ENCODE data around the gene MYMK. TPM values are rescaled to one million over a fixed set of nuclear protein-coding genes. Genes with fewer than 3 reads are reported as not detected.

MYMK gene
- total RNA-seq, 4 donors from 2014 or later = not detected

- TF ChIP-seq CTCF (IDR thresholded peaks at IDR 0.05) (no peak), POLR2A (IDR thresholded peaks at IDR 0.05) (no peak)
- H3K4me3 ChIP-seq = no peak overlapping the region
- no peak for DNase-seq
- H3K27me3 ChIP-seq = peaks cover 0 to 18% (median 0%) of the 10 kb centered on the region in 4 donors
- H3K27ac ChIP-seq = no peak overlapping the region
- H3K9me3 ChIP-seq = no peaks in the 10 kb centered on the region
- intact Hi-C loops (cut with DNase I) = no loop called here
- no peaks in the 10 kb centered on the region for H3K36me3 ChIP-seq
- 64 to 68% methylated on average over 6 to 18 of the region's 28 CpGs for WGBS, 2 donors
- H3K4me1 ChIP-seq = peaks cover 22 to 38% (median 27%) of the 10 kb centered on the region in 3 donors
Measured at GRCh38 chr9:133513214-133514100, 11.3 kb downstream of the MYMK start.

- H3K27ac ChIP-seq = no peak overlapping the region
- no peak overlapping the region for H3K4me3 ChIP-seq
- no peaks in the 10 kb centered on the region for H3K9me3 ChIP-seq
- peaks cover 0 to 27% (median 0%) of the 10 kb centered on the region in 4 donors for H3K27me3 ChIP-seq
- H3K4me1 ChIP-seq = peaks cover 22 to 40% (median 27%) of the 10 kb centered on the region in 3 donors
- no peak for TF ChIP-seq POLR2A (IDR thresholded peaks at IDR 0.05)
- no peak for TF ChIP-seq CTCF (IDR thresholded peaks at IDR 0.05)
- intact Hi-C loops (cut with DNase I) = no loop called here
- no peak for DNase-seq
- 88 to 89% methylated on average over 12 of the region's 19 CpGs for WGBS, 2 donors
- H3K36me3 ChIP-seq = no peaks in the 10 kb centered on the region
Measured at GRCh38 chr9:133512253-133513213, 12.2 kb downstream of the MYMK start.

- intact Hi-C loops (cut with DNase I) = no loop called here
- TF ChIP-seq CTCF (IDR thresholded peaks at IDR 0.05) = no peak
- TF ChIP-seq POLR2A (IDR thresholded peaks at IDR 0.05) = no peak
- DNase-seq = no peak
- Histone ChIP-seq H3K36me3 (no peaks in the 10 kb centered on the region), H3K27ac (no peak overlapping the region), H3K9me3 (no peaks in the 10 kb centered on the region), H3K27me3 (peaks cover 0 to 36% (median 0%) of the 10 kb centered on the region in 4 donors), H3K4me1 (peaks cover 22 to 49% (median 30%) of the 10 kb centered on the region in 3 donors), H3K4me3 (no peak overlapping the region)
- 89% methylated on average over 10 of the region's 10 CpGs for WGBS, 2 donors
Measured at GRCh38 chr9:133511607-133512006, 13.2 kb downstream of the MYMK start.

- H3K36me3 ChIP-seq = no peaks in the 10 kb centered on the region
- no peak overlapping the region for H3K27ac ChIP-seq
- intact Hi-C loops (cut with DNase I) = no loop called here
- no peak for TF ChIP-seq CTCF (IDR thresholded peaks at IDR 0.05)
- TF ChIP-seq POLR2A (IDR thresholded peaks at IDR 0.05) = no peak
- WGBS, 2 donors = 70 to 88% methylated on average over 1 to 2 of the region's 27 CpGs
- H3K9me3 ChIP-seq = no peaks in the 10 kb centered on the region
- no peak overlapping the region for H3K4me3 ChIP-seq
- H3K27me3 ChIP-seq = peaks cover 0 to 41% (median 0%) of the 10 kb centered on the region in 4 donors
- peaks cover 22 to 55% (median 36%) of the 10 kb centered on the region in 3 donors for H3K4me1 ChIP-seq
- DNase-seq = no peak
Measured at GRCh38 chr9:133510926-133511505, 13.7 kb downstream of the MYMK start.

Measured in esophagus squamous epithelium (tissue), 5 donors.